Fibroblast of lung (primary cell): ENCODE results near the gene DDOST. TPM values are rescaled to one million over a fixed set of nuclear protein-coding genes. Genes with fewer than 3 reads are reported as not detected.

Experiments
- DNase-seq, 2 donors: peaks; one replicate each; pipeline versions ENCODE4 v3.0.0 to v3.0.0-alpha.2; 2010; ENCODE audit warnings: low read depth in 2 of 2
- H2AFZ ChIP-seq: 2 replicates; pipeline ENCODE4 v1.5.1; 2012; ENCODE audit warnings: low read length, control low read depth, inconsistent platforms
- H3K27ac ChIP-seq: 2 replicates; pipeline ENCODE4 v1.5.1; 2011; ENCODE audit warnings: low read length, control low read depth; ENCODE audit not compliant: insufficient read depth
- H3K27me3 ChIP-seq: 2 replicates; pipeline ENCODE4 v1.5.1; 2011; ENCODE audit warnings: mild to moderate bottlenecking, low read length; ENCODE audit not compliant: control insufficient read depth, insufficient read depth
- H3K36me3 ChIP-seq: 2 replicates; pipeline ENCODE4 v1.5.1; 2011; ENCODE audit warnings: low read length; ENCODE audit not compliant: control insufficient read depth, insufficient read depth
- H3K4me1 ChIP-seq: 2 replicates; pipeline ENCODE4 v1.5.1; 2011; ENCODE audit warnings: low read length; ENCODE audit not compliant: control insufficient read depth, insufficient read depth; ENCODE audit errors: extremely low read depth
- H3K4me2 ChIP-seq: 2 replicates; pipeline ENCODE4 v1.5.1; 2011; ENCODE audit warnings: low read length, control low read depth; ENCODE audit not compliant: insufficient read depth; ENCODE audit errors: extremely low read depth
- H3K4me3 ChIP-seq, 4 experiments: fragments of 200-600 bp in 1 of 4; sonication (generic) in 1 of 4; replicated peaks in 1 of 4; 2 replicates each; pipeline ENCODE4 v1.5.1; 2011 to 2016; ENCODE audit warnings: low read length in 4 of 4, low read depth in 3 of 4, mild to moderate bottlenecking in 3 of 4, control low read depth in 2 of 4, inconsistent platforms in 1 of 4, mixed read lengths in 1 of 4; ENCODE audit not compliant: insufficient read depth in 1 of 4; ENCODE audit errors: control extremely low read depth in 1 of 4
- H3K79me2 ChIP-seq: 2 replicates; pipeline ENCODE4 v1.5.1; 2012; ENCODE audit warnings: mild to moderate bottlenecking, low read length, inconsistent platforms; ENCODE audit not compliant: control insufficient read depth, insufficient read depth
- H3K9ac ChIP-seq: 2 replicates; pipeline ENCODE4 v1.5.1; 2011; ENCODE audit warnings: mild to moderate bottlenecking, low read length, control low read depth; ENCODE audit not compliant: insufficient read depth
- H3K9me3 ChIP-seq: 2 replicates; pipeline ENCODE4 v1.5.1; 2012; ENCODE audit warnings: low read depth, low read length; ENCODE audit not compliant: control insufficient read depth, insufficient read depth
- H4K20me1 ChIP-seq: 2 replicates; pipeline ENCODE4 v1.5.1; 2011; ENCODE audit warnings: low read length; ENCODE audit not compliant: control insufficient read depth, insufficient read depth; ENCODE audit errors: extremely low read depth
- EZH2 ChIP-seq: IDR thresholded peaks from 2 replicates; pipeline ENCODE4 v1.5.1; 2012; ENCODE audit warnings: low read length, control low read depth, mild to moderate bottlenecking; ENCODE audit errors: missing control alignments
- polyA plus RNA-seq, 2 donors: library from polyadenylated mRNA; depleted of rRNA in 1 of 2; stranded (reverse) in 1 of 2; unstranded in 1 of 2; fragments of >200 nt; gene quantifications; 2 replicates each; pipeline ENCODE4 v1.2.1, GENCODE V29; 2011 to 2012; ENCODE audit warnings: missing spikeins in 1 of 2
- total RNA-seq: library from RNA; depleted of rRNA; stranded (reverse); fragments of >200 nt; gene quantifications from 2 replicates; pipeline ENCODE4 v1.2.1, GENCODE V29; 2014
- TF ChIP-seq, protein P1 (sequence below), 2 donors: IDR thresholded peaks in 1 of 2; conservative IDR thresholded peaks in 1 of 2; 1 replicate in 1 of 2; 2 replicates in 1 of 2; pipeline ENCODE4 v1.5.1; 2011 to 2012; ENCODE audit warnings: low read length in 2 of 2, control low read depth in 1 of 2, inconsistent platforms in 1 of 2, low read depth in 1 of 2, mild to moderate bottlenecking in 1 of 2

The DDOST gene
- total and polyA plus RNA-seq, 2 donors (not counting 1 experiment from before 2014, with no cell fraction given), result 319 to 372 TPM

DNA sequence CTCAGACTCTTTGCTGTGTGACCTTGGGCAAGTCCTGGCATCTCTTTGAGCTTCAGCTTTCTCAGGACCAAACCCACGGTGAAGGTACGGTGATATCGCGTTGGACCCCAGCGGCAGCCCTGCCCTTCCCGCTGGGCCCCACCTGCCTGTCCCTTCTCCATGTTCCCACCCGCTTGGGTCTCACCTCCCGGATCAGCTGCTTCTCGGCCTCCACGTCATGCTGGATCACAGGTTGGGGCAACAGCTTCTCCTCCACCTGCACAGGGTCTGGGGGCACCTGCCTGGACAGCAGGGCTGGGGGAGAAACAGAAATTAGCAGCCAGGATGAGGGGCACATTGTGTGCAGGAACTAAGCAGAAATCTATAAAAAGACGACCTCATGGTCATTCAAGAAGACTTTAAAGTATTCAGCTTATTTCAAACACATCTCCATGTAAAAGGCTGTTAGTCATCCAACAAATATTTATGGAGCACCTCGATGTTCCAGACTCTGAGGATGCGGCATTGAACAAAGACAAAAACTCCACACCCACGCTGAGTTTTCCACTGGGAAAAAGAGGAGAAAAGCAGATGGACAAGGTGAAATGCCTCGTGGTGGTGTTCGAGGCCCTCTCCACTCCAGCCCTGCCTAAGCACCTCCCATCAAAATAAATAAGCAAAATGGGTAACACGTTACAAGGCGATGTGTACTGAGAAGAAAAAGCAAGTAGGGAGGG lies 37.2 kb upstream of the DDOST start:
- peak; percentile 34 to 89 for DNase-seq
- no peak overlapping the region for H3K9ac ChIP-seq
- H3K27me3 ChIP-seq, result no peaks in the 10 kb centered on the region
- H3K27ac ChIP-seq, result peak overlapping the region; percentile 48
- no peak overlapping the region for H2AFZ ChIP-seq
- H3K79me2 ChIP-seq, result no peaks in the 10 kb centered on the region
- H4K20me1 ChIP-seq, result no peaks in the 10 kb centered on the region
- no peak overlapping the region for H3K4me3 ChIP-seq
- H3K9me3 ChIP-seq, result no peaks in the 10 kb centered on the region
- no peaks in the 10 kb centered on the region for H3K36me3 ChIP-seq
- H3K4me1 ChIP-seq, result peaks cover 17% of the 10 kb centered on the region
- TF ChIP-seq, protein P1, sequence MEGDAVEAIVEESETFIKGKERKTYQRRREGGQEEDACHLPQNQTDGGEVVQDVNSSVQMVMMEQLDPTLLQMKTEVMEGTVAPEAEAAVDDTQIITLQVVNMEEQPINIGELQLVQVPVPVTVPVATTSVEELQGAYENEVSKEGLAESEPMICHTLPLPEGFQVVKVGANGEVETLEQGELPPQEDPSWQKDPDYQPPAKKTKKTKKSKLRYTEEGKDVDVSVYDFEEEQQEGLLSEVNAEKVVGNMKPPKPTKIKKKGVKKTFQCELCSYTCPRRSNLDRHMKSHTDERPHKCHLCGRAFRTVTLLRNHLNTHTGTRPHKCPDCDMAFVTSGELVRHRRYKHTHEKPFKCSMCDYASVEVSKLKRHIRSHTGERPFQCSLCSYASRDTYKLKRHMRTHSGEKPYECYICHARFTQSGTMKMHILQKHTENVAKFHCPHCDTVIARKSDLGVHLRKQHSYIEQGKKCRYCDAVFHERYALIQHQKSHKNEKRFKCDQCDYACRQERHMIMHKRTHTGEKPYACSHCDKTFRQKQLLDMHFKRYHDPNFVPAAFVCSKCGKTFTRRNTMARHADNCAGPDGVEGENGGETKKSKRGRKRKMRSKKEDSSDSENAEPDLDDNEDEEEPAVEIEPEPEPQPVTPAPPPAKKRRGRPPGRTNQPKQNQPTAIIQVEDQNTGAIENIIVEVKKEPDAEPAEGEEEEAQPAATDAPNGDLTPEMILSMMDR (conservative IDR thresholded peaks at IDR 0.05 in 1 of 2, IDR thresholded peaks at IDR 0.05 in 1 of 2; ENCODE audit: low read depth in 1 of 2, low read length in 2 of 2), result no peak
- no peak for TF ChIP-seq EZH2
- H3K4me2 ChIP-seq, result peak overlapping the region; percentile 79

DNA sequence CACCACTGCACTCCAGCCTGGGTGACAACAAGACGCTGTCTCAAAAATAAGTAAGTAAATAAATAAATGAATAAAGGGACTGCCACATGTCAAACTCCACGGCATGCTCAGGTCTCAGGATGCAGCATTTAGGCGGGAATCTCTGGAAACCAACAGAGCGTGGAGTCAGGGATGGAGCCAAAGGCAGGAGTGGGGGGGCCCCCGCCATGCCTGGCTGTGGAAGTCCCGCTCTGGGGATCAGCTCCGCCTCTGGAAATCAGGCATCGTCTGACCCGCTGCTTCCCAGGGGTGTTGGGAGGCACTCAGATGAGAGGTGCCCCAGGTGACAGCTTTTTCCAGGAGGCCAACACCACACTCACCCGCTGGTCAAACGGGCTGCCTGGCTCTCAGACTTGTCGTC lies 36.4 kb upstream of the DDOST start:
- H3K27ac ChIP-seq, result no peak overlapping the region
- no peak overlapping the region for H3K9ac ChIP-seq

More for the DNA sequence above, 36.4 kb upstream of the DDOST start:
- Histone ChIP-seq H3K36me3 (no peaks in the 10 kb centered on the region), H3K4me1 (peaks cover 17% of the 10 kb centered on the region), H3K4me3 (peak overlapping the region in 1 of 4 experiments; percentile 61), H4K20me1 (no peaks in the 10 kb centered on the region), H3K27me3 (no peaks in the 10 kb centered on the region), H3K9me3 (no peaks in the 10 kb centered on the region), H3K4me2 (peak overlapping the region; percentile 59), H3K79me2 (no peaks in the 10 kb centered on the region), H2AFZ (no peak overlapping the region)
- DNase-seq, result no peak
- TF ChIP-seq, protein P1 (conservative IDR thresholded peaks at IDR 0.05 in 1 of 2, IDR thresholded peaks at IDR 0.05 in 1 of 2; ENCODE audit: low read depth in 1 of 2, low read length in 2 of 2), result no peak
- no peak for TF ChIP-seq EZH2
